ENCODE results near the gene BTNL2.

- TF ChIP-seq CTCF (IDR thresholded peaks at IDR 0.05): no peak
- no peak for TF ChIP-seq POLR2A (IDR thresholded peaks at IDR 0.05)
Measured at GRCh38 chr6:32393665-32394420, 13.1 kb downstream of the BTNL2 start.
